ENCODE measurements around the gene SLC23A1.
"Not testable (repeated sequence)": the region's sequence is repeated elsewhere in the genome, so short reads cannot be mapped to it uniquely, and the experiment has no call there.

Gene SLC23A1

DNA sequence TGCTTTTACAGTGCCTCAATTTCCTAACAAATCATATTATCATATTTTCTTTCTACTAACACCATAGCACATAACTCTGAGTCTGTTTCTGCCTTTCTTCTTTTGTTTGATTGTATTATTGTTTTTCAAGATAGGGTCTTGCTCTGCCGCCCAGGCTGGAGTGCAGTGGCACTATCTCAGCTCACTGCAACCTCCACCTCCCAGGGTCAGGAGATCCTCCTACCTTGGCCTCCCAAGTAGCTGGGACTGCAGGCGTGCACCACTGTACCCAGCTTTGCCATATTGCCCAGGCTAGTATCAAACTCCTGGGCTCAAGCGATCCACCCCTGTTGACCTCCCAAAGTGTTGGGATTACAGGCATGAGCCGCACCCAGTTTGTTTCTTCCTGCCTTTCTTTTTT lies 22.7 kb downstream of the SLC23A1 start:
- TF ChIP-seq CTCF (IDR thresholded peaks at IDR 0.05; ENCODE audit: borderline replicate concordance, control extremely low read depth, extremely low read depth, insufficient read depth, missing control alignments), result no peak
- DNase-seq (ENCODE audit: low spot score), result no peak
- in situ Hi-C loops (cut with MboI; ENCODE audit: low sequenced_read_pairs, unreplicated experiment), result no loop called here

- in situ Hi-C loops (cut with MboI; ENCODE audit: low sequenced_read_pairs, unreplicated experiment), result no loop called here
- DNase-seq (ENCODE audit: low spot score), result no peak
- TF ChIP-seq CTCF (IDR thresholded peaks at IDR 0.05; ENCODE audit: borderline replicate concordance, control extremely low read depth, extremely low read depth, insufficient read depth, missing control alignments), result no peak
Observed at GRCh38 chr5:139358064-139358463, 25.0 kb downstream of the SLC23A1 start.

DNA sequence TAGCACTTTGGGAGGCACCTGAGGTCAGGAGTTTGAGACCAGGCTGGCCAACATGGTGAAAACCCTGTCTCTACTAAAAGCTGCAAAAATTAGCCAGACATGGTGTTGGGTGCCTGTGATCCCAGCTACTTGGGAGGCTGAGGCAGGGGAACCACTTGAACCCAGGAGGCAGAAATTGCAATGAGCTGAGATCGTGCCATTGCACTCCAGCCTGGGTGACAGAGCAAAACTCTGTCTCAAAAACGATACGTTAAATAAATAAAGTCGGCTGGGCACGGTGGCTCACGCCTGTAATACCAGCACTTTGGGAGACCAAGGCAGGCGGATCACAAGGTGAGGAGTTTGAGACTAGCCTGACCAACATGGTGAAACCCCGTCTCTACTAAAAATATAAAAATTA lies 27.2 kb downstream of the SLC23A1 start:
- DNase-seq (ENCODE audit: low spot score); in situ Hi-C loops (cut with MboI; ENCODE audit: low sequenced_read_pairs, unreplicated experiment): not testable (repeated sequence)

DNA sequence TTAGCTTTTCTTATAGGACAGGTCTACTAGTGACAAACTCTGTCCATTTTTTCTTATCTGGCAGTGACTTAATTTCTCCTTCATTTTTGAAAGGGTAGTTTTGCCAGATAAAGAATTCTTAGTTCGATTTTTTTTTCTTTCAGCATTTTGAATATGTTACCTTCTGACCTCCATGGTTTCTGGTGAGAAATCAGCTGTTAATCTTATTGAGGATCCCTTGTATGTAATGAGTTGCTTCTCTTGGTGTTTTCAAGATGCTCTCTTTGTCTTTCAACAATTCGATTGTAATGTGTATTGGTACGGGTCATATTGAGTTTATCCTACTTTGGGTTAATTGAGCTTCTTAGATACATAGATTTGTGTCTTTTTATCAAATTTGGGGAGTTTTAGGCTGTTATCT lies 28.9 kb downstream of the SLC23A1 start:
- in situ Hi-C loops (cut with MboI; ENCODE audit: low sequenced_read_pairs, unreplicated experiment), result no loop called here
- DNase-seq (ENCODE audit: low spot score), result no peak
- no peak for TF ChIP-seq CTCF (IDR thresholded peaks at IDR 0.05; ENCODE audit: borderline replicate concordance, control extremely low read depth, extremely low read depth, insufficient read depth, missing control alignments)

DNA sequence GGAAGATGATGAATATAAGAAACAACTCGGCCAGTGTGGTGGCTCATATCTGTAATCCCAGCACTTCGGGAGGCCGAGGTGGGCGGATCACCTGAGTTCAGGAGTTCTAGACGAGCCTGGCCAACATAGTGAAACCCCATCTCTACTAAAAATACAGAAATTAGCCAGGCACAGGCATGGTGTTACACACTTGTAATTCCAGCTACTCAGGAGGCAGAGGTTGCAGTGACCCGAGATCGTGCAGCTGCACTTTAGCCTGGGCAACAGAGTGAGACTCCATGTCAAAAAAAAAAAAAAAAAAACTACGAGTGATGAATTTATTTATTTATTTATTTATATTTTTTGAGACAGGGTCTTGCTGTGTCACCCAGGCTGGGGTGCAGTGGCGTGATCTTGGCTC lies 35.2 kb downstream of the SLC23A1 start:
- DNase-seq (ENCODE audit: low spot score); in situ Hi-C loops (cut with MboI; ENCODE audit: low sequenced_read_pairs, unreplicated experiment): not testable (repeated sequence)

GRCh38 chr5:139345442-139345841 lies 37.7 kb downstream of the SLC23A1 start:
- in situ Hi-C loops (cut with MboI; ENCODE audit: low sequenced_read_pairs, unreplicated experiment); DNase-seq (ENCODE audit: low spot score): not testable (repeated sequence)

GRCh38 chr5:139344177-139344576 lies 38.9 kb downstream of the SLC23A1 start:
- DNase-seq (ENCODE audit: low spot score), result no peak
- in situ Hi-C loops (cut with MboI; ENCODE audit: low sequenced_read_pairs, unreplicated experiment), result no loop called here
- TF ChIP-seq CTCF (IDR thresholded peaks at IDR 0.05; ENCODE audit: borderline replicate concordance, control extremely low read depth, extremely low read depth, insufficient read depth, missing control alignments), result no peak

- TF ChIP-seq CTCF (IDR thresholded peaks at IDR 0.05; ENCODE audit: borderline replicate concordance, control extremely low read depth, extremely low read depth, insufficient read depth, missing control alignments), result no peak
- no peak for DNase-seq (ENCODE audit: low spot score)
- in situ Hi-C loops (cut with MboI; ENCODE audit: low sequenced_read_pairs, unreplicated experiment), result no loop called here
Observed at GRCh38 chr5:139343476-139343875, 39.6 kb downstream of the SLC23A1 start.

GRCh38 chr5:139342423-139342723 lies 40.7 kb downstream of the SLC23A1 start:
- no peak for DNase-seq (ENCODE audit: low spot score)
- in situ Hi-C loops (cut with MboI; ENCODE audit: low sequenced_read_pairs, unreplicated experiment), result no loop called here
- TF ChIP-seq CTCF (IDR thresholded peaks at IDR 0.05; ENCODE audit: borderline replicate concordance, control extremely low read depth, extremely low read depth, insufficient read depth, missing control alignments), result no peak

Measured in GM13976 (cell line).